Urinary bladder (tissue), 4 donors: Measurements from ENCODE around the gene CNTD1. TPM values are rescaled to one million over a fixed set of nuclear protein-coding genes. Genes with fewer than 3 reads are reported as not detected.
A peak's percentile ranks its signal among the peaks of the same experiment; 100 is the strongest.
"Not testable (repeated sequence)": the region's sequence is repeated elsewhere in the genome, so short reads cannot be mapped to it uniquely, and the experiment has no call there.

Experiments
- DNase-seq: peaks from one replicate; pipeline ENCODE4 v3.0.0-alpha.2; 2015; ENCODE audit errors: extremely low spot score
- H3K27ac ChIP-seq: one replicate; pipeline ENCODE4 v1.5.1; 2013; ENCODE audit warnings: low read depth, mild to moderate bottlenecking, moderate library complexity
- H3K36me3 ChIP-seq: one replicate; pipeline ENCODE4 v1.6.1; 2013; ENCODE audit warnings: mild to moderate bottlenecking, moderate library complexity; ENCODE audit not compliant: insufficient read depth
- H3K4me1 ChIP-seq: one replicate; pipeline ENCODE4 v1.6.1; 2013; ENCODE audit warnings: mild to moderate bottlenecking, moderate library complexity; ENCODE audit not compliant: insufficient read depth
- H3K4me3 ChIP-seq: one replicate; pipeline ENCODE4 v1.5.1; 2013; ENCODE audit warnings: low read depth, low read length
- WGBS: extraction: QIAGEN DNeasy Blood & Tissue Kit; methylation state at CpG from one replicate; pipeline ENCODE4 v1.1.7; 2013; 5-methylcytosine and 5-hydroxymethylcytosine counted together
- polyA plus RNA-seq: library from polyadenylated mRNA; stranded (reverse); fragments of 200-250 nt; gene quantifications from one replicate; pipeline ENCODE4 v1.2.3, GENCODE V29; 2013
- total RNA-seq: library from RNA; depleted of rRNA; stranded (reverse); fragments of >200 nt; gene quantifications from one replicate; pipeline ENCODE4 v1.2.3, GENCODE V29; 2014
- donor health status: healthy with polysubstance abuse.
- donor health status: healthy.

The CNTD1 gene, protein sequence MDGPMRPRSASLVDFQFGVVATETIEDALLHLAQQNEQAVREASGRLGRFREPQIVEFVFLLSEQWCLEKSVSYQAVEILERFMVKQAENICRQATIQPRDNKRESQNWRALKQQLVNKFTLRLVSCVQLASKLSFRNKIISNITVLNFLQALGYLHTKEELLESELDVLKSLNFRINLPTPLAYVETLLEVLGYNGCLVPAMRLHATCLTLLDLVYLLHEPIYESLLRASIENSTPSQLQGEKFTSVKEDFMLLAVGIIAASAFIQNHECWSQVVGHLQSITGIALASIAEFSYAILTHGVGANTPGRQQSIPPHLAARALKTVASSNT
- 0.37 TPM for total RNA-seq
- 0.71 TPM for polyA plus RNA-seq

- Histone ChIP-seq H3K36me3 (no peaks in the 10 kb centered on the region), H3K4me3 (peak within 1 kb of the TSS; percentile 83), H3K27ac (peak within 1 kb of the TSS; percentile 11), H3K4me1 (no peaks in the 10 kb centered on the region)
- DNase-seq = peak; percentile 52
- WGBS = 25% methylated on average over 66 of the region's 66 CpGs
These were observed at the start of gene CNTD1, which contains the start of gene COA3 for GRCh38 chr17:42798383-42799380. CNTD1 (plus strand) TSS chr17:42798861; CDS start chr17:42799068, 207 bp downstream. COA3 (minus strand) TSS chr17:42798704; CDS start chr17:42798681, 23 bp downstream.

- 62% methylated on average over 11 of the region's 11 CpGs for WGBS
- Histone ChIP-seq H3K36me3 (no peaks in the 10 kb centered on the region), H3K27ac (peak overlapping the region; percentile 38), H3K4me3 (no peak overlapping the region), H3K4me1 (no peaks in the 10 kb centered on the region)
- DNase-seq = no peak
These were observed 49.5 kb upstream of the CNTD1 start for GRCh38 chr17:42748908-42749798.

DNA sequence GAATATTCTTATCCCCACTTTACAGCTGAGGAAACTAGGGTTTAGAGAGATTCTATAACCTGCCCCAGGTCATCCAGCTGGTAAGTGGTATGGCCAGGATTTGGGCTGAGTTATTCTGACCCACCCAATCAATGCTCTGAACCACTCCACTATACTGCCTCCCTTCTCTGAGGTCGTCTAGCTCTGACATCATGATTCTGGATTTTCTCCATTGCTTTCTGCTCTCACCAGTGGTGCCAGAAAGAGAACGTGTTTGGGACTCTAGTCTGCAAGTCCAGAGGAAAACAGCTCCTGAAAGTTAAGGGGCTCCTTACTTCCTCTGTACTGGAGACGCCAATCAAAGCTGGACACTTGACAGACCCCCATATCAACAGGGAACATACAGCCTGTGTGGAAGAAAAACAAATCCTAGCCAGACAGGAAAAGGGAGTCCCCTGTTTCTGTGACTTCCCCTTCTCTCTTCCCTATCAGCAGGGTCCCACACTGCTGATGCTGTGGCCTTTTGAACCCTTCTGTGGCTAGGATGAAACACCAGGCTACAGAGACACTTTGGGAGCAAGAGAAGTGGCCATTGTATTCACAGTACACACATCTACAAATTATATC, 47.8 kb upstream of the CNTD1 start:
- Histone ChIP-seq H3K4me1 (no peaks in the 10 kb centered on the region), H3K27ac (no peak overlapping the region), H3K36me3 (no peaks in the 10 kb centered on the region), H3K4me3 (no peak overlapping the region)
- 29% methylated on average over 3 of the region's 3 CpGs for WGBS
- no peak for DNase-seq

DNA sequence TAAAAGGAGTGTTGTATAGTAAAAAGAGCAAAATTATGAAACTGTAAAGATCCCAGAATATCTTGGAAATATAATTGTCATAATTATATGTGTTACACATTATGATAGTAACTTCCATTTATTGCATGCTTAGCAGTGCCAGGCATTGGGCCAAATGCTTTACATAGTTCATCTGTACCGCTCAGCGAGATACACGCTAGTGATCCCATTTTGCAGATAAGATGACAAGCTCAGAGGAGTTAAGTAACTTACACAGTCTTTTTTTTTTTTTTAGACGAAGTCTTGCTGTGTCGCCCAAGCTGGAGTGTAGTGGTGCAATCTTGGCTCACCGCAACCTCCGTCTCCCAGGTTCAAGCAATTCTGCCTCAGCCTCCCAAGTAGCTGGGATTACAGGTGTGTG, 47.0 kb upstream of the CNTD1 start:
- 37% methylated on average over 7 of the region's 7 CpGs for WGBS
- Histone ChIP-seq H3K36me3 (no peaks in the 10 kb centered on the region), H3K27ac (no peak overlapping the region), H3K4me3 (no peak overlapping the region), H3K4me1 (no peaks in the 10 kb centered on the region)
- no peak for DNase-seq

- 76% methylated on average over 3 of the region's 3 CpGs for WGBS
- Histone ChIP-seq H3K36me3 (no peaks in the 10 kb centered on the region), H3K4me3 (no peak overlapping the region), H3K4me1 (no peaks in the 10 kb centered on the region), H3K27ac (no peak overlapping the region)
- no peak for DNase-seq
These were observed 43.9 kb upstream of the CNTD1 start for GRCh38 chr17:42754782-42755181.

DNA sequence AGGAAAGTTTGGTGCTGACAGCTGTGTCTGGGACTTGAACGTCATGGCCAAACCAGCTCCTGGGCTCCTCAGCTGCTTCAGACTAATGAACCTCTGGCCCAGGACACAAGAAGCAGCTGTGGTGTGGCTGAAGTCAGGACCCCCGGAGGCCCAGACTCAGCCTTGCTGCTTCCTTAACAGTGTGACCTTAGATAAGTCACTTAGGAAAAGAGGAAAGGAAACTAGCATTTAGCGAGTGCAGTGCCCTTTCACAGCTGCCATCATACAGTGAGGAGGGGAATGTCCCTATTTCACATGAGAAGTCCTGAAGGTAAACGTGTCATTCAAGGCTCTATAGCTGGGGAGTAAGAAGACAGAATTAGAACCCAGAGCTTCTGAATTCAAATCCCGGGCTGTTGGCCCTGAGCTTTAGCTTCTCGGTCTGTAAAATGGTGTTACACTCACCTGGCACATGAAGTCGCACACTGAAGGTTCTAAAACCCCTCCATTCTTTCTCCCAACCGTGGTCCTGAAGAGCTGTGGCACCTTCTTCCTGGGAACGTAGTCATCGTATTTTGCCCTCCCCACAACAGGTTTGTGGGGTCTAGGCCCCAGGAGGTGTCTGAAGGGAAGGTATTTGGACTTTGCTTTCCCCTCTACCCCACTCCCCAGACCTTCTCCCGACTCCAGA, 38.5 kb upstream of the CNTD1 start:
- Histone ChIP-seq H3K4me1 (no peaks in the 10 kb centered on the region), H3K4me3 (no peak overlapping the region), H3K36me3 (no peaks in the 10 kb centered on the region), H3K27ac (no peak overlapping the region)
- WGBS = 49% methylated on average over 11 of the region's 11 CpGs
- no peak for DNase-seq

GRCh38 chr17:42760652-42761581, 37.7 kb upstream of the CNTD1 start, which contains the start of gene RAMP2:
RAMP2 (plus strand) TSS chr17:42761227; CDS start chr17:42761262, 35 bp downstream.
- H3K36me3 ChIP-seq = no peaks in the 10 kb centered on the region
- WGBS = 2% methylated on average over 90 of the region's 92 CpGs
- H3K4me3 ChIP-seq = peak within 1 kb of the TSS; percentile 62
- no peak for DNase-seq
- no peak within 1 kb of the TSS for H3K27ac ChIP-seq
- H3K4me1 ChIP-seq = no peaks in the 10 kb centered on the region

- WGBS = 42% methylated on average over 12 of the region's 12 CpGs
- Histone ChIP-seq H3K4me1 (no peaks in the 10 kb centered on the region), H3K4me3 (peak overlapping the region; percentile 62), H3K27ac (no peak overlapping the region), H3K36me3 (no peaks in the 10 kb centered on the region)
- DNase-seq = no peak
These were observed 37.0 kb upstream of the CNTD1 start for GRCh38 chr17:42761638-42762037.

DNA sequence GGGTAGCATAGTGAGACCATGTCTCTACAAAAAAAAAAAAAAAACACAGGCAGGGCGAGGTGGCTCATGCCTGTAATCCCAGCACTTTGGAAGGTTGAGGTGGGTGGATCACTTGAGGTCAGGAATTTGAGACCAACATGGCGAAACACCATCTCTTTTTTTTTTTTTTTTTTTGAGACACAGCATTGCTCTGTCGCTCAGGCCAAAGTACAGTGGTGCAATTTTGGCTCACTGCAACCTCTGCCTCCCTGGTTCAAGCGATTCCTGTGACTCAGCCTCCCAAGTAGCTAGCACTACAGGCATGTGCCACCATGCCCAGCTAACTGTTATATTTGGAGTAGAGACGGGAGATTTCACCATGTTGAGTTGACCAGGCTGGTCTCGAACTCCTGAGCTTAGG, 32.5 kb upstream of the CNTD1 start:
- Histone ChIP-seq H3K36me3 (no peaks in the 10 kb centered on the region), H3K4me3 (no peak overlapping the region), H3K4me1 (no peaks in the 10 kb centered on the region), H3K27ac (no peak overlapping the region)
- 82% methylated on average over 6 of the region's 6 CpGs for WGBS
- DNase-seq = no peak

DNA sequence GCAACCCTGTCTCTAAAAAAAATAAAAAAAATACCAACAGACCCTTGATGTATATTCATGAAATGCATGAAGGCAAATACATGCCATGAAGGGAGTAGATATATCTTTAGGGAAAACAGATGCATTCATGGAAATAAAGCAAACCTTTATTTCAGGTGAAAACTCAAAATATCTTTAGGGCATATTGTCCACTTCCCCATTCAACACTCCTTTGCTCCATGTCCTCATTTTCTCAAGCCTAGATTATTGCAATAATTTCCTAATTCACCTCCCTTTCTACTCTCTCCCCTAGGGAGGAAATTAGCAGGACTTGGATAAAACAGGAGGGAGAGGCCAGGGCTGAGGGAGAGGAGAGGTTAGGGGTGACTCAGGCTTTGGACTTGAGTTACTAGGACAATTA, 31.1 kb upstream of the CNTD1 start:
- Histone ChIP-seq H3K36me3 (no peaks in the 10 kb centered on the region), H3K27ac (no peak overlapping the region), H3K4me3 (no peak overlapping the region), H3K4me1 (no peaks in the 10 kb centered on the region)
- DNase-seq = no peak

- DNase-seq, H3K4me3 ChIP-seq, H3K36me3 ChIP-seq, H3K4me1 ChIP-seq, H3K27ac ChIP-seq: not testable (repeated sequence)
- WGBS = 77% methylated on average over 9 of the region's 9 CpGs
These were observed 30.7 kb upstream of the CNTD1 start for GRCh38 chr17:42768006-42768405.
